Keratinocyte (primary cell): ENCODE measurements around the gene CDC42EP1. TPM values are rescaled to one million over a fixed set of nuclear protein-coding genes. Genes with fewer than 3 reads are reported as not detected.

Source experiments
- DNase-seq: peaks from one replicate; pipeline ENCODE4 v3.0.0-alpha.2; 2011; ENCODE audit warnings: low read depth, missing footprints, low spot score
- FAIRE-seq: peaks from 2 replicates; lab custom pipeline; 2011; peaks lifted over from hg19 to GRCh38; lab: Jason Lieb, UNC
- H2AFZ ChIP-seq: 2 replicates; pipeline ENCODE4 v1.6.0; 2012; ENCODE audit warnings: low read length, control low read depth, inconsistent platforms; ENCODE audit not compliant: control insufficient read depth
- H3K27ac ChIP-seq: 2 replicates; pipeline ENCODE4 v1.5.1; 2011; ENCODE audit warnings: low read length; ENCODE audit not compliant: control insufficient read depth, insufficient read depth
- H3K27me3 ChIP-seq: 3 replicates; pipeline ENCODE4 v1.6.0; 2011; ENCODE audit warnings: low read length; ENCODE audit not compliant: control insufficient read depth, insufficient read depth; ENCODE audit errors: extremely low read depth
- H3K36me3 ChIP-seq, 2 experiments: 2 replicates in 1 of 2; 3 replicates in 1 of 2; pipeline ENCODE4 v1.5.1; 2011; ENCODE audit warnings: low read length in 2 of 2, mild to moderate bottlenecking in 1 of 2; ENCODE audit not compliant: control insufficient read depth in 2 of 2, insufficient read depth in 2 of 2; ENCODE audit errors: extremely low read depth in 1 of 2
- H3K4me1 ChIP-seq: 3 replicates; pipeline ENCODE4 v1.5.1; 2011; ENCODE audit warnings: low read length; ENCODE audit not compliant: control insufficient read depth, insufficient read depth; ENCODE audit errors: extremely low read depth
- H3K4me2 ChIP-seq: 3 replicates; pipeline ENCODE4 v1.6.0; 2011; ENCODE audit warnings: low read depth, low read length; ENCODE audit not compliant: control insufficient read depth, insufficient read depth; ENCODE audit errors: extremely low read depth
- H3K4me3 ChIP-seq, 3 experiments: fragments of 200-600 bp in 1 of 3; sonication (generic) in 1 of 3; 2 replicates in 2 of 3; 3 replicates in 1 of 3; pipeline ENCODE4 v1.5.1; 2011 to 2016; ENCODE audit warnings: low read length in 3 of 3, mild to moderate bottlenecking in 3 of 3, control low read depth in 2 of 3, inconsistent platforms in 1 of 3, low read depth in 1 of 3, mixed read lengths in 1 of 3, mixed run types in 1 of 3, moderate library complexity in 1 of 3; ENCODE audit not compliant: control insufficient read depth in 2 of 3, insufficient read depth in 2 of 3; ENCODE audit errors: extremely low read depth in 1 of 3
- H3K79me2 ChIP-seq: 2 replicates; pipeline ENCODE4 v1.6.0; 2012; ENCODE audit warnings: low read length; ENCODE audit not compliant: control insufficient read depth, insufficient read depth
- H3K9ac ChIP-seq: 3 replicates; pipeline ENCODE4 v1.6.0; 2011; ENCODE audit warnings: low read length; ENCODE audit not compliant: control insufficient read depth, insufficient read depth; ENCODE audit errors: extremely low read depth
- H3K9me1 ChIP-seq: 3 replicates; pipeline ENCODE4 v1.6.0; 2011; ENCODE audit warnings: low read length; ENCODE audit not compliant: control insufficient read depth, insufficient read depth; ENCODE audit errors: extremely low read depth
- H3K9me3 ChIP-seq: 2 replicates; pipeline ENCODE4 v1.5.1; 2012; ENCODE audit warnings: low read depth, low read length; ENCODE audit not compliant: control insufficient read depth
- H4K20me1 ChIP-seq: 3 replicates; pipeline ENCODE4 v1.6.0; 2011; ENCODE audit warnings: low read length; ENCODE audit not compliant: control insufficient read depth, insufficient read depth; ENCODE audit errors: extremely low read depth
- EZH2 ChIP-seq: IDR thresholded peaks from one replicate; pipeline ENCODE4 v1.6.1; 2012; ENCODE audit warnings: inconsistent platforms, mild to moderate bottlenecking, low read length, moderate library complexity
- dilution Hi-C: fragments of 300-500 bp; cut with MboI; formaldehyde crosslinking; loops from one replicate; pipeline ENCODE4 v1.7.0; 2020; ENCODE audit warnings: low sequenced_read_pairs; ENCODE audit not compliant: extremely low pct_ligation_motif_present
- polyA plus RNA-seq, 5 experiments: library from polyadenylated mRNA; depleted of rRNA in 3 of 5; stranded (reverse) in 3 of 5; stranded (forward) in 1 of 5; unstranded in 1 of 5; fragments of >200 nt; gene quantifications; 1 replicate in 1 of 5; 2 replicates in 3 of 5; 3 replicates in 1 of 5; pipeline versions ENCODE4 v1.2.1 to v1.2.3, GENCODE V29; 2011 to 2012; ENCODE audit warnings: missing spikeins in 2 of 5, low read depth in 1 of 5, low replicate concordance in 1 of 5
- TF ChIP-seq, protein P1 (sequence below), 3 experiments: IDR thresholded peaks in 1 of 3; conservative IDR thresholded peaks in 1 of 3; optimal IDR thresholded peaks in 1 of 3; 2 replicates in 2 of 3; 3 replicates in 1 of 3; pipeline versions ENCODE3 to v1.5.1; 2011; ENCODE audit warnings: low read length in 3 of 3, mild to moderate bottlenecking in 3 of 3, moderate library complexity in 2 of 3, control low read depth in 1 of 3, inconsistent platforms in 1 of 3; ENCODE audit not compliant: insufficient read depth in 2 of 3; ENCODE audit errors: extremely low read depth in 1 of 3

The CDC42EP1 gene
- polyA plus RNA-seq, 1 donor (not counting 4 experiments of a cell fraction or from before 2014, with no cell fraction given) = 10.5 TPM

GRCh38 chr22:37520776-37521191 lies 39.5 kb upstream of the CDC42EP1 start:
- H3K4me3 ChIP-seq = no peak overlapping the region
- peaks cover 3 to 11% of the 10 kb centered on the region in 2 experiments for H3K36me3 ChIP-seq
- H4K20me1 ChIP-seq = no peaks in the 10 kb centered on the region
- DNase-seq (no peak), FAIRE-seq (no peak)
- H3K27me3 ChIP-seq = no peaks in the 10 kb centered on the region
- peaks cover 29% of the 10 kb centered on the region for H3K4me1 ChIP-seq
- no peak overlapping the region for H3K4me2 ChIP-seq
- H3K27ac ChIP-seq = no peak overlapping the region
- peaks cover 30% of the 10 kb centered on the region for H3K79me2 ChIP-seq
- dilution Hi-C loops = no loop called here
- H2AFZ ChIP-seq = no peak overlapping the region
- no peaks in the 10 kb centered on the region for H3K9me1 ChIP-seq
- no peak overlapping the region for H3K9ac ChIP-seq
- no peak for TF ChIP-seq EZH2
- TF ChIP-seq, protein P1, sequence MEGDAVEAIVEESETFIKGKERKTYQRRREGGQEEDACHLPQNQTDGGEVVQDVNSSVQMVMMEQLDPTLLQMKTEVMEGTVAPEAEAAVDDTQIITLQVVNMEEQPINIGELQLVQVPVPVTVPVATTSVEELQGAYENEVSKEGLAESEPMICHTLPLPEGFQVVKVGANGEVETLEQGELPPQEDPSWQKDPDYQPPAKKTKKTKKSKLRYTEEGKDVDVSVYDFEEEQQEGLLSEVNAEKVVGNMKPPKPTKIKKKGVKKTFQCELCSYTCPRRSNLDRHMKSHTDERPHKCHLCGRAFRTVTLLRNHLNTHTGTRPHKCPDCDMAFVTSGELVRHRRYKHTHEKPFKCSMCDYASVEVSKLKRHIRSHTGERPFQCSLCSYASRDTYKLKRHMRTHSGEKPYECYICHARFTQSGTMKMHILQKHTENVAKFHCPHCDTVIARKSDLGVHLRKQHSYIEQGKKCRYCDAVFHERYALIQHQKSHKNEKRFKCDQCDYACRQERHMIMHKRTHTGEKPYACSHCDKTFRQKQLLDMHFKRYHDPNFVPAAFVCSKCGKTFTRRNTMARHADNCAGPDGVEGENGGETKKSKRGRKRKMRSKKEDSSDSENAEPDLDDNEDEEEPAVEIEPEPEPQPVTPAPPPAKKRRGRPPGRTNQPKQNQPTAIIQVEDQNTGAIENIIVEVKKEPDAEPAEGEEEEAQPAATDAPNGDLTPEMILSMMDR (optimal IDR thresholded peaks at IDR 0.05 in 1 of 3, IDR thresholded peaks at IDR 0.05 in 1 of 3, conservative IDR thresholded peaks at IDR 0.05 in 1 of 3; ENCODE audit: extremely low read depth in 1 of 3, insufficient read depth in 2 of 3, low read length in 3 of 3) = no peak
- H3K9me3 ChIP-seq = no peaks in the 10 kb centered on the region

DNA sequence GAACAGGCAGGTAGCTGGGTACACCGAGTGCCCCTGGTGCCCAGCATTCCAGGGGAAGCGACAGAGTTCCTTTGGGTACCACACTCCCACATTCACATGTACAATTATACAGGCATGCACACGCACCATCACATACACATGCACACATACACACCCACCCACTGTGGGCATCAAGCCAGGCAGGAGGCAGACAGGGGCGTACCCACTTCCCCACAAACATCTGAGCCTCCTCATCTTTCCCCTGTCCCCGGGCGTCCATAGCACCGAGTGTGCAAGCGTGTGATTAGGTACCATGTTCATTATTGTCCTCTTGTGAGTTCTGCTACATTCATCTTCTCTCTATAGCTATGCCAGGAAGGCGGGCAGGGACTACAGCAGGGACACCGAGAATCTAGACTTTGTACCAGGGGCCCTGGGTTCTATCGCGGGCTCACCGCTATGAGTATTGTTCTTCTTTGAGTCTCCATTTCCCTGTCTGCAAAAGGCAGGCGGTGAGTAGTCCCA lies 39.0 kb upstream of the CDC42EP1 start:
- Histone ChIP-seq H3K27me3 (no peaks in the 10 kb centered on the region), H3K9me3 (no peaks in the 10 kb centered on the region), H3K4me2 (no peak overlapping the region), H3K9ac (no peak overlapping the region), H3K4me1 (peaks cover 34% of the 10 kb centered on the region), H3K79me2 (peaks cover 25% of the 10 kb centered on the region), H3K9me1 (no peaks in the 10 kb centered on the region), H3K4me3 (no peak overlapping the region), H3K27ac (no peak overlapping the region), H3K36me3 (peaks cover 1 to 6% of the 10 kb centered on the region in 2 experiments), H4K20me1 (no peaks in the 10 kb centered on the region), H2AFZ (no peak overlapping the region)
- dilution Hi-C loops = no loop called here
- TF ChIP-seq, protein P1 (optimal IDR thresholded peaks at IDR 0.05 in 1 of 3, IDR thresholded peaks at IDR 0.05 in 1 of 3, conservative IDR thresholded peaks at IDR 0.05 in 1 of 3; ENCODE audit: extremely low read depth in 1 of 3, insufficient read depth in 2 of 3, low read length in 3 of 3) = no peak
- TF ChIP-seq EZH2 = no peak
- FAIRE-seq (no peak), DNase-seq (no peak)
